ENCODE results near the gene MEGF11.
"Not testable (repeated sequence)": the region's sequence is repeated elsewhere in the genome, so short reads cannot be mapped to it uniquely, and the experiment has no call there.

The MEGF11 gene

GRCh38 chr15:65907661-65908060 is 345.9 kb downstream of the MEGF11 start:
- DNase-seq = no peak

- no peak for DNase-seq
Measured at GRCh38 chr15:65906396-65906795, 347.2 kb downstream of the MEGF11 start.

DNA sequence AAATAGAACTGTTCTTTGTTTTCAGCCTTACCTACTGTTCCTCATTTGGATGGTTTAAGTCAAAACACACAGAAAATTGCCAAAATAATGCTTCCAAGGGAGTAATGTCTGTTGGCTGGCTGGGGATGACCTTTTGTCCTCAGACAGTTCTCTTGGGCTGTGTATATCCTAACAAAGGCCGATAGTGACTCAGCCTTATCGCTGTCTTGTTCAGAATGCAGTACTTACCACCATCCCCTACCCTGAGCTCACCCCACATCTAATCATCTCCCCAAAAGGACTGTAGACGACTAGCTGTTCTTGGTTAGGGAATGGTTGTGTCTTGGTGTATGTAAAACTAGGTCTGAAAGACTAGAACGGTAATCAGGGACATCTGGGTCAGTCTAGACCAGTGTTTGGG is 349.2 kb downstream of the MEGF11 start:
- no peak for DNase-seq

GRCh38 chr15:65903296-65904073 is 350.1 kb downstream of the MEGF11 start:
- no peak for DNase-seq

- DNase-seq = no peak
Measured at GRCh38 chr15:65902373-65902772, 351.2 kb downstream of the MEGF11 start.

DNA sequence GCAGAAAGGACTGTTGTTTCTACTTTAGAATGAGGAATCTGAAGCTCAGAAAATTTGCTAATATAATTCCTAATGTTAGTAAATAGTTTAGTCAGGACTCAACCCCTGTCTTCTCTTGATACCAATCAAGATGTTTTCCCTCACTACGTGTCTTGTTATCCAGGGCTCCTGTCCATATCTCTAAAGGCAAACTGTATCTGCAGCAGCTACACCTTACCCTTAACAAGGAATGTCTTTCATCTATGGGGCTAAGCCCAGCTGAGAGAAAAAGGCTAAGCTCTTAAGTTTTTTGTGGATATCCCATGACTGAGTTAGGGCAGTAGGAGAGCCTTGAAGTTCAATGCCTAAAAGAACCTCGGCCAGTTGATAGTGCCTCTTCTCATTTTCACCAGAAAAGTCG is 351.7 kb downstream of the MEGF11 start:
- DNase-seq = no peak

GRCh38 chr15:65901336-65901735 is 352.2 kb downstream of the MEGF11 start:
- no peak for DNase-seq

- no peak for DNase-seq
Measured at GRCh38 chr15:65900488-65900887, 353.1 kb downstream of the MEGF11 start.

DNA sequence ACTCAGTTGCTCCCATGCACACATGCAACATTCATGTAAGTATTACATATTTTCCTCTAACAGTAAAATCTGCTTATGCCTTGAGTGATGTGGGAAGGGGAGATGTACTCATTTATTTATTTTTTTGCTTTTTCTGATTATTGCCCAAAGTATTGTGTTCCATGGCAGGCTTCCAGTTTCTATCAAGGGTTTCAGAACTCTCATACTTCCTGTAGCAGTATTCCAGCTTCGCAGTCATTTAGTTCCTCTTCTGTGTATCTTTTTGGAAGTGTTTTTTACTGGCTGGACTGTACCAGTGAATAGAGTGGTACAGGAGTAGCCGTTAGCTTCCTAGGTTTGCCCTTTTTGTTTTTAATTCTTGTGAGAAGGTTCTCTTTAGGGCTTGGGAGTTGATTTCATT is 357.3 kb downstream of the MEGF11 start:
- no peak for DNase-seq

GRCh38 chr15:65893060-65893459 is 360.5 kb downstream of the MEGF11 start:
- DNase-seq = no peak

- no peak for DNase-seq
Measured at GRCh38 chr15:65888981-65889380, 364.6 kb downstream of the MEGF11 start.

- DNase-seq = no peak
Measured at GRCh38 chr15:65887565-65887964, 366.0 kb downstream of the MEGF11 start.

- no peak for DNase-seq
Measured at GRCh38 chr15:65885668-65886218, 367.8 kb downstream of the MEGF11 start.

GRCh38 chr15:65884511-65884910 is 369.0 kb downstream of the MEGF11 start:
- DNase-seq = no peak

DNA sequence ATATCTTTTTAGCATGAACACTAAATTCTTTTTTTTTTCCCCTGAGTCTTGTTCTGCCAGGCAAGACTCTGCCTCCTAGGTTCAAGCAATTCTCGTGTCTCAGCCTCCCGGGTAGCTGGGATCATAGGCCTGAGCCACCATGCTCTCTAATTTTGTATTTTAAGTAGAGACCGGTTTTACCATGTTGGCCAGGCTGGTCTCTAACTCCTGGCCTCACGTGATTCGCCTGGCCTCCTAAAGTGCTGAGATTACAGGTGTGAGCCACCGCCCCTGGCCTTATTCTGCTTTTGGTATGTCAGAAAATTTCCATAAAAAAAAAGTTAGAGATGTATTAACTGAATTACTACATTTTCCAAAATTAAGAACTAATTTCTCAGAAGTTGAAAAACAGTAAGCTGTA is 370.0 kb downstream of the MEGF11 start:
- no peak for DNase-seq

- no peak for DNase-seq
Measured at GRCh38 chr15:65881766-65882434, 371.6 kb downstream of the MEGF11 start.

- DNase-seq = no peak
Measured at GRCh38 chr15:65877749-65878148, 375.8 kb downstream of the MEGF11 start.

DNA sequence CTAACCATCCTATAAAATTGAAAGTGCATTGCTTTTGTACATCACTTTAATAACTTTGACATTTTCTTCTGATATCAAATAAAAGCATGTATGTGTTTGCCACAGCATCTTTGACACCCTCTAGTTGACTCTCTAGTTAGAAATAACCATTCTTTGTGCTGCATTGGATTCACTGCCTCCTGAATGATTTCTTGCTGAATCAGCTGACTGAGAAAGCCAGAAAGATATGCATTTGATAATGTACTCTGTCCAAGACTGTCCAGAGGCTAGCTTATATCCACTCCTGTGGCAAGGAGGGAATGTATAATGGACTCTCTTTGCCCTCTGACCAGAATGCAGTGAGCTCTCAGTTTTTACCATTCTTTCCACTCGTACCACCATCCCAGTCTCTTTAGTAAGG is 378.1 kb downstream of the MEGF11 start:
- no peak for DNase-seq

GRCh38 chr15:65873256-65873655 is 380.3 kb downstream of the MEGF11 start:
- DNase-seq = no peak

DNA sequence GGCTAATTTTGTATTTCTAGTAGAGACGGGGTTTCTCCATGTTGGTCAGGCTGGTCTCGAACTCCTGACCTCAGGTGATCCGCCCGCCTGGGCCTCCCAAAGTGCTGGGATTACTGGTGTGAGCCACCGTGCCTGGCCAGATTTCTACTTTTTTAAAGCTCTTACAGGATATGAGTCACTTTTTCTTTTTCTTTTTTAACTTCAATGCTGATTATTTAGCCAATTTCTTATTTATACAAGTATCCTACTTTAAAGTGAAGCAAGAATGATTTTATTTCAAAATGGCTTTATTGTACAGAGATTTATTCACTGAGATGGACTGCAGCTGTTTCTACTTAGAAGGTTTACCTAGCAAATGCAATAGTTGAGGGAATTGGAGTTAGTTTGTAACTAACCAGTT is 381.0 kb downstream of the MEGF11 start:
- DNase-seq = not testable (repeated sequence)

GRCh38 chr15:65871886-65872285 is 381.7 kb downstream of the MEGF11 start:
- not testable (repeated sequence) for DNase-seq

GRCh38 chr15:65870889-65871533 is 382.5 kb downstream of the MEGF11 start:
- DNase-seq = no peak

DNA sequence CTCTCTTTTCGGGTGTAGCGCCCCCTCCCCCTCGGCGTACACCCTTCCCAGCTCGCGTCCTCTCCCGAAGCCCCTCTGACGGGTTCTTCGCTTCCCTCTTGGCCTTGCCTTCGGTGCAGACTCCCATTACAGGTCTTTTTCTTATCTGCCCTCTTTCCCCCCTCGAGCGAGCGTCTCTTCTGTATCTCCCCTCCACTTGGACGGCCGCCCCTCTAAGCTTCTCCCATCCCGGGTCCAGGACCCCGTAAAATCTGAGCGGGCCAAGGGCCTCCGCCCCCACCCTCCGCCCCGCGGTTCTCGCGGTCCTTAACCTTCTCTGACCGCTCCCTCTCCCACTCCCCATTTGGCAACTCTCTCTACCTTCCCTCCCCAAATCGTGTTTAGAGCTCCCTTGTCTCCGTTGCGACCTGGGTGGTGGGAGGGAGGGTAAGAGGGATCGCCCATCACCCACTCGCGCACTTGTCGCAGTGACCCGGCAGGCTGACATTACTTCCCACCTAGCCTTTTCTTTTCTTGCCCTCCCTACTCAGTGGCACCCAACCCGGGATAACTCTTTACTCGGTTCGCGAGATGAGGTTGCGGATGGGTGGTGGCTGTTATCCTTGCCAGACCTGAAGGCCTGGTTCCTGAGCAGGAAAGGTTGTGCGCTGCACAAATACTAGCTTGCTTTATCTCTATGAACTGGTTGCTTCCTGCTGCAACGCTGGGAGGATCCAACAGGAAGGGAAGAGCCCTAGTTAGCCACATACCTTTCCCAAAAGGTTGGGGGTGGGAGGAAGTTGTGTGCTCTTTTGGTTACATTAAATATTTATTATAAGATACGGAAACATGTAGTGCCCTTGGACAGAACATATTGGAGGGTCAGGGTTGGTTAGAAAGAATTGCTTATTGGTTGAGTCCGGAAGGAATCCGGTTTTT is 383.3 kb downstream of the MEGF11 start:
- peak; percentile 12 for DNase-seq
